ENCODE results near the gene LCK. TPM values are rescaled to one million over a fixed set of nuclear protein-coding genes. Genes with fewer than 3 reads are reported as not detected.

The LCK gene
- total RNA-seq, 2 donors from 2014 or later: 1.8 to 4.4 TPM

DNA sequence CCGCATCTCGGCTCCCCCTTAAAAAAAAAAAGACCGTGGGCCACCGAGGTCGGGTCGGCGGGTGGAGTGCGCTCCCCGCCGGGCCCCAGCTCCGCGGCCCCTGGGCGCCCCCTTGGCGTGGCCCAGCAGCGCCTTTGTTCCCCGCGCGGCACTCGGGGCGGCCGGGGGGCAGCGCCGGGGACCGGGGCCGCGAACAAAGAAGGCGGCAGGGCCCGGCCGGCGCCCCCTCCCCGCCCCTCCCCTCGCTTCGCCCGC is 84.4 kb downstream of the LCK start:
- Histone ChIP-seq H3K4me3 (ENCODE audit: low read length) (peak overlapping the region; percentile 97), H3K27me3 (ENCODE audit: control insufficient read depth, insufficient read depth, low read length, poor library complexity, severe bottlenecking) (peaks cover 9% of the 10 kb centered on the region), H3K9me3 (ENCODE audit: control insufficient read depth, low read length) (no peaks in the 10 kb centered on the region), H3K36me3 (ENCODE audit: control insufficient read depth, insufficient read depth, low read length) (peaks cover 44% of the 10 kb centered on the region), H3K9ac (ENCODE audit: extremely low read depth, low read length, poor library complexity, severe bottlenecking) (peak overlapping the region; percentile 94), H3K4me1 (ENCODE audit: control insufficient read depth, insufficient read depth, low read length) (no peaks in the 10 kb centered on the region), H3K27ac (ENCODE audit: low read depth, low read length) (peak overlapping the region; percentile 96)
- WGBS, 2 experiments (ENCODE audit: insufficient coverage in 1 of 2, insufficient read length in 1 of 2): 1% methylated on average over 34 of the region's 34 CpGs; no CpG with 5 or more reads in 1 of the 2 experiments
- Mint-ChIP-seq H3K27ac (no peak overlapping the region), H3K27me3 (ENCODE audit: insufficient read depth) (peaks cover 25% of the 10 kb centered on the region), H3K9me3 (no peaks in the 10 kb centered on the region), H3K4me1 (peaks cover 26% of the 10 kb centered on the region), H3K36me3 (ENCODE audit: low read depth) (peaks cover 38% of the 10 kb centered on the region), H3K4me3 (peak overlapping the region; percentile 89)
- TF ChIP-seq, protein P1, sequence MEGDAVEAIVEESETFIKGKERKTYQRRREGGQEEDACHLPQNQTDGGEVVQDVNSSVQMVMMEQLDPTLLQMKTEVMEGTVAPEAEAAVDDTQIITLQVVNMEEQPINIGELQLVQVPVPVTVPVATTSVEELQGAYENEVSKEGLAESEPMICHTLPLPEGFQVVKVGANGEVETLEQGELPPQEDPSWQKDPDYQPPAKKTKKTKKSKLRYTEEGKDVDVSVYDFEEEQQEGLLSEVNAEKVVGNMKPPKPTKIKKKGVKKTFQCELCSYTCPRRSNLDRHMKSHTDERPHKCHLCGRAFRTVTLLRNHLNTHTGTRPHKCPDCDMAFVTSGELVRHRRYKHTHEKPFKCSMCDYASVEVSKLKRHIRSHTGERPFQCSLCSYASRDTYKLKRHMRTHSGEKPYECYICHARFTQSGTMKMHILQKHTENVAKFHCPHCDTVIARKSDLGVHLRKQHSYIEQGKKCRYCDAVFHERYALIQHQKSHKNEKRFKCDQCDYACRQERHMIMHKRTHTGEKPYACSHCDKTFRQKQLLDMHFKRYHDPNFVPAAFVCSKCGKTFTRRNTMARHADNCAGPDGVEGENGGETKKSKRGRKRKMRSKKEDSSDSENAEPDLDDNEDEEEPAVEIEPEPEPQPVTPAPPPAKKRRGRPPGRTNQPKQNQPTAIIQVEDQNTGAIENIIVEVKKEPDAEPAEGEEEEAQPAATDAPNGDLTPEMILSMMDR (conservative IDR thresholded peaks at IDR 0.05): no peak
- DNase-seq: no peak

Other genes with a start within 250 kb of the LCK start
- 100 to 1,000 TPM; 201 to 235 TPM for gene KHDRBS1, start 237.4 kb upstream of the LCK start, total RNA-seq
- 10 to 100 TPM; 11.0 to 20.3 TPM for gene TMEM39B, start 178.3 kb upstream of the LCK start, total RNA-seq
- gene KPNA6, start 143.2 kb upstream of the LCK start, total RNA-seq: 100 to 1,000 TPM in 1 of 2 donors, 10 to 100 TPM in 1; 95.4 to 119 TPM
- gene TXLNA, start 71.6 kb upstream of the LCK start, total RNA-seq: 10 to 100 TPM; 38.3 to 39.4 TPM
- 10 to 100 TPM in 1 of 2 donors, 1 to 10 TPM in 1; 9.2 to 11.1 TPM for gene CCDC28B, start 50.7 kb upstream of the LCK start, total RNA-seq
- 1 to 10 TPM; 4.7 to 6.3 TPM for gene IQCC, start 45.6 kb upstream of the LCK start, total RNA-seq
- gene DCDC2B, start 42.2 kb upstream of the LCK start, total RNA-seq: not detected
- gene TMEM234, start 28.9 kb upstream of the LCK start, total RNA-seq: 10 to 100 TPM; 35.1 to 35.5 TPM
- 100 to 1,000 TPM; 194 to 198 TPM for gene EIF3I, start 28.9 kb upstream of the LCK start, total RNA-seq
- 1 to 10 TPM; 1.1 to 2.9 TPM for gene FAM167B, start 4.0 kb upstream of the LCK start, total RNA-seq
- gene HDAC1, start 40.8 kb downstream of the LCK start, total RNA-seq: 100 to 1,000 TPM; 150 to 160 TPM
- 100 to 1,000 TPM; 484 to 543 TPM for gene MARCKSL1, start 85.0 kb downstream of the LCK start, total RNA-seq
- gene FAM229A, start 111.2 kb downstream of the LCK start, total RNA-seq: 1 to 10 TPM; 6.8 to 8.4 TPM
- gene TSSK3, start 111.3 kb downstream of the LCK start, total RNA-seq: 1 to 10 TPM; 3.4 to 6.4 TPM
- 10 to 100 TPM; 61.7 to 68.3 TPM for gene BSDC1, start 143.2 kb downstream of the LCK start, total RNA-seq
- 1 to 10 TPM; 2.7 to 5.0 TPM for gene ZBTB8B, start 213.8 kb downstream of the LCK start, total RNA-seq

Measured in endodermal cell (in vitro differentiated cells).